NB4 (cell line): ENCODE measurements around the gene PDCD11.

Experiments used
- DNase-seq: peaks from one replicate; pipeline ENCODE4 v3.0.0; 2010; ENCODE audit warnings: low read depth
- H3K4me3 ChIP-seq: one replicate; pipeline ENCODE4 v1.5.1; 2011; ENCODE audit warnings: mild to moderate bottlenecking, low read depth, low read length, moderate library complexity
- MYC ChIP-seq: IDR thresholded peaks from 2 replicates; pipeline ENCODE4 v1.6.1; 2011; ENCODE audit warnings: low read depth, low read length
- POLR2A ChIP-seq: IDR thresholded peaks from 2 replicates; pipeline ENCODE4 v1.6.1; 2011; ENCODE audit warnings: mild to moderate bottlenecking; ENCODE audit not compliant: insufficient read length; ENCODE audit errors: extremely low read depth
- TF ChIP-seq, protein P1 (sequence below): IDR thresholded peaks from one replicate; pipeline ENCODE4 v1.5.1; 2012; ENCODE audit warnings: low read depth, low read length
- TF ChIP-seq, protein P2 (sequence below): IDR thresholded peaks from 2 replicates; pipeline ENCODE4 v1.6.1; 2011; ENCODE audit warnings: low read depth, low read length

PDCD11 gene

DNA sequence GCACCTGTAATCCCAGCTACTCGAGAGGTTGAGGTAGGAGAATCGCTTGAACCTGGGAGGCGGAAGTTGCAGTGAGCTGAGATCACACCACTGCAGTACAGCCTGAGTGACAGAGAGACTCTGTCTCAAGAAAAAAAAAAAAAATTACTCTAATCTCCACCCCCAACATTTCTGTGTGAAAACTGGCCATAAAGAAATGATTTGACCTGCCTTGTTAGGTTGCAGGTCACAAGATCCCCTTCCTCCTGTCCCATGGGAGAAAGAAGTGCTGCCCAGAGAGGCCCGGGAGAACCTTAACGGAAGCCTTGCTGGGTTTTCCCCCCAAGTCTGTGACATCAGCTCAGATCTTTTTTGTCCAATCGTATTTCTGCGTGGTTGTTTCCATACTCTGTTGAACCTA lies 71.0 kb downstream of the PDCD11 start:
- TF ChIP-seq POLR2A (no peak), MYC (no peak)
- TF ChIP-seq, protein P1, sequence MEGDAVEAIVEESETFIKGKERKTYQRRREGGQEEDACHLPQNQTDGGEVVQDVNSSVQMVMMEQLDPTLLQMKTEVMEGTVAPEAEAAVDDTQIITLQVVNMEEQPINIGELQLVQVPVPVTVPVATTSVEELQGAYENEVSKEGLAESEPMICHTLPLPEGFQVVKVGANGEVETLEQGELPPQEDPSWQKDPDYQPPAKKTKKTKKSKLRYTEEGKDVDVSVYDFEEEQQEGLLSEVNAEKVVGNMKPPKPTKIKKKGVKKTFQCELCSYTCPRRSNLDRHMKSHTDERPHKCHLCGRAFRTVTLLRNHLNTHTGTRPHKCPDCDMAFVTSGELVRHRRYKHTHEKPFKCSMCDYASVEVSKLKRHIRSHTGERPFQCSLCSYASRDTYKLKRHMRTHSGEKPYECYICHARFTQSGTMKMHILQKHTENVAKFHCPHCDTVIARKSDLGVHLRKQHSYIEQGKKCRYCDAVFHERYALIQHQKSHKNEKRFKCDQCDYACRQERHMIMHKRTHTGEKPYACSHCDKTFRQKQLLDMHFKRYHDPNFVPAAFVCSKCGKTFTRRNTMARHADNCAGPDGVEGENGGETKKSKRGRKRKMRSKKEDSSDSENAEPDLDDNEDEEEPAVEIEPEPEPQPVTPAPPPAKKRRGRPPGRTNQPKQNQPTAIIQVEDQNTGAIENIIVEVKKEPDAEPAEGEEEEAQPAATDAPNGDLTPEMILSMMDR, result no peak
- TF ChIP-seq, protein P2, sequence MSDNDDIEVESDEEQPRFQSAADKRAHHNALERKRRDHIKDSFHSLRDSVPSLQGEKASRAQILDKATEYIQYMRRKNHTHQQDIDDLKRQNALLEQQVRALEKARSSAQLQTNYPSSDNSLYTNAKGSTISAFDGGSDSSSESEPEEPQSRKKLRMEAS, result no peak
- no peak for DNase-seq
- H3K4me3 ChIP-seq, result no peak overlapping the region

GRCh38 chr10:103469201-103469600 lies 72.8 kb downstream of the PDCD11 start:
- no peak overlapping the region for H3K4me3 ChIP-seq
- TF ChIP-seq, protein P2, result no peak
- TF ChIP-seq POLR2A (no peak), MYC (no peak)
- TF ChIP-seq, protein P1, result no peak
- DNase-seq, result no peak

DNA sequence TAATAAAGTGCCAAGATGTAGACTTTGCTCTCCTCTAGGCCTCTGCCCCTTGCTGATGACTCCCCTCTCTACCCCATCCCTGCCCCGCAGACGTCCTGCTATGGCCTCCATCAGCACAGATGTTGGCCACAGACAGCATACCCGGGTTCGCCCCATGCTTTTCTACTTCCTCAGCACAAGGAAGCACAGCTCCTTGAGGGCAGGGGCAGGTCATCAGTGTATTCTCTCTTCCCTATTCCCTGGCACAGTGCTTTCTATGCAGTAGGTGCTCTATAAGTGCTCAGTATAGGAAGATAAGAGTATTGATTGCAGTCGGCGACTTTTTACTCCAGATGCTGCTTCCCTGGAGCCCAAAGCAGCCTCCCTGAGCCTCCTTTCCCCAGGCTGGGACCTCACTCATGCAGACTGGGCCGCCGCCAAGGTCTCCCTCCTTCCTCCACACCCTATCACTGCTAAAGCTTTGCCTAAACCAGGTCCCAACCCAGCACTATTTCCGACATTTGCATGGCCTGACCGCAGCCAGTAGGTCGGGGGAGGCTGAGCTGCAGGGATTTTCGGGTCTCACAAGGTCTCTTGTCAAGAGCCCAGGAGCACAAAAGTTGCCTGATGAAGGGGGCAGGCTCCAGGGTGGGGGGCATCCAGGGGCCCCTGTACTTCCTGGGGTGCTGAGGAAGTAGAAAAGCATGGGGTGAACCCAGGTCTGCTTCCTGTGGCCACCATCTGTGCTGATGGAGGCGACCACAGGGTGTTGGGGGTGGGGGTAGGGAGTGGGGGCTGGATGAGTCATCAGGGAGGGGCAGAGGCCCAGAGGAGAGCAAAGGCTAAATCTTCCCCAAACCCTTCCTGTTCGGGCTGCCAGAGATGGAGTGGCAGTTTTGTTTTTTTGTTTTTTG lies 74.6 kb downstream of the PDCD11 start:
- H3K4me3 ChIP-seq, result peak overlapping the region; percentile 29
- TF ChIP-seq, protein P2, result no peak
- TF ChIP-seq MYC (peak; percentile 69), POLR2A (no peak)
- TF ChIP-seq, protein P1, result no peak
- peak; percentile 99 for DNase-seq

DNA sequence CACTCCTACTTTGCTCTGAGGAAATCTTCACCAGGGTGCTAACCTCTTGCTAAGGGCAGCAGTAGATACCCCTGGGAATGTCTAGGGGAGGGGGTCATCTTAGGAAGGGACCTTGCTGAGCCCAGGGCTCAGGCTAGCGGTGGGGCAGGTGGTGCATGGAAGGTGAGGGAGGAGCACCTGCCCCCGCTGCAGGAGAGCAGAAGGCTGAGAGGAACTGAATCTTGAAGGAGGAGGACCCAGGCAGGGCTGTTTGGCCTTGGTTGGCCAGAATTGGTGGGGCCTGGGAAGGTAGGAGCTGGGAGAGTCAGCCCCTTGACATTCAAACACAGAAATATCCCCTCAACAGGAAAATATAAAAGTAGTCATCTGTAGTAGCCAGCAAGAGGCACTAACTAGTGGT lies 75.6 kb downstream of the PDCD11 start:
- peak; percentile 72 for DNase-seq
- H3K4me3 ChIP-seq, result peak overlapping the region; percentile 27
- TF ChIP-seq, protein P2, result no peak
- TF ChIP-seq POLR2A, result no peak
- TF ChIP-seq, protein P1, result no peak
- TF ChIP-seq MYC, result no peak

DNA sequence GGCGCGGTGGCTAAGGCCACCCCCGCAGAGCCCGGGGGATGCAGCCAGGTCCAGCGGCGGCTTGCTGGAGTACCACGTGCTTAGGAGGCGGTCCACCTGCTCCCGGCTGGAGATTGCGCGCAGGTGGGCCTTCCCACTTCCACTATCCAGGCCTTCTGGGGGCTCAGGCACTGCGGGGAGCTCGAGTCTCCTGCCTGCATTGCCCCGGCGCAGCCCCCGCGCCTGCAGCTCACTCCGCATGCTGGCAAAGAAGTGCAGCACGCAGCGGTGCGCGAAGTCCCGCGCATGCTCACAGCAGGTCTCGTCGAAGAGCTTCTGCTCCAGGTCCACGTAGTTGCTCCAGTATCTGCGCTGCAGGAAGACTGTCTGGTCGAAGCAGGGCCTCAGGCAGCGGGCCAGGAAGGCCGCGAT lies 76.8 kb downstream of the PDCD11 start:
- DNase-seq, result no peak

More for the DNA sequence above, 76.8 kb downstream of the PDCD11 start:
- no peak overlapping the region for H3K4me3 ChIP-seq
- TF ChIP-seq, protein P1, result no peak
- TF ChIP-seq POLR2A (no peak), MYC (no peak)
- TF ChIP-seq, protein P2, result no peak
